HL-60/S4 (cell line): ENCODE results near the gene DPPA2.
"Not testable (repeated sequence)": the region's sequence is repeated elsewhere in the genome, so short reads cannot be mapped to it uniquely, and the experiment has no call there.

Source experiments
- in situ Hi-C: fragments of 300-500 bp; cut with MboI; formaldehyde crosslinking; loops from 2 replicates; pipeline ENCODE4 v1.14.3; 2022; ENCODE audit warnings: low sequenced_read_pairs

Gene DPPA2

GRCh38 chr3:109316162-109316730, at the start of gene DPPA2:
DPPA2 (minus strand) TSS chr3:109316517; CDS start chr3:109314542, 1,975 bp downstream.
- in situ Hi-C loops: no loop called here

- in situ Hi-C loops: no loop called here
Observed at GRCh38 chr3:109364088-109364487, 47.8 kb upstream of the DPPA2 start.

- in situ Hi-C loops: no loop called here
Observed at GRCh38 chr3:109363634-109364033, 47.3 kb upstream of the DPPA2 start.

GRCh38 chr3:109362823-109363222, 46.5 kb upstream of the DPPA2 start:
- in situ Hi-C loops: no loop called here

GRCh38 chr3:109358809-109359208, 42.5 kb upstream of the DPPA2 start:
- in situ Hi-C loops: not testable (repeated sequence)

GRCh38 chr3:109356442-109357155, 40.3 kb upstream of the DPPA2 start:
- in situ Hi-C loops: no loop called here

- in situ Hi-C loops: no loop called here
Observed at GRCh38 chr3:109355625-109356441, 39.5 kb upstream of the DPPA2 start.

- in situ Hi-C loops: no loop called here
Observed at GRCh38 chr3:109353057-109353456, 36.7 kb upstream of the DPPA2 start.

- in situ Hi-C loops: no loop called here
Observed at GRCh38 chr3:109351231-109351630, 34.9 kb upstream of the DPPA2 start.

GRCh38 chr3:109346770-109347295, 30.5 kb upstream of the DPPA2 start:
- in situ Hi-C loops: no loop called here

- in situ Hi-C loops: no loop called here
Observed at GRCh38 chr3:109346099-109346498, 29.8 kb upstream of the DPPA2 start.

- in situ Hi-C loops: no loop called here
Observed at GRCh38 chr3:109339714-109340648, 23.7 kb upstream of the DPPA2 start.

GRCh38 chr3:109339197-109339596, 22.9 kb upstream of the DPPA2 start:
- in situ Hi-C loops: no loop called here

GRCh38 chr3:109338322-109338721, 22.0 kb upstream of the DPPA2 start:
- in situ Hi-C loops: no loop called here

GRCh38 chr3:109337393-109337792, 21.1 kb upstream of the DPPA2 start, which contains the start of gene DPPA4:
DPPA4 (minus strand) TSS chr3:109337546; CDS start chr3:109337517, 29 bp downstream.
- in situ Hi-C loops: no loop called here

GRCh38 chr3:109336291-109336861, 20.1 kb upstream of the DPPA2 start:
- in situ Hi-C loops: no loop called here

GRCh38 chr3:109334572-109334971, 18.3 kb upstream of the DPPA2 start:
- in situ Hi-C loops: no loop called here

GRCh38 chr3:109331692-109332091, 15.4 kb upstream of the DPPA2 start:
- in situ Hi-C loops: no loop called here

GRCh38 chr3:109330405-109330804, 14.1 kb upstream of the DPPA2 start:
- in situ Hi-C loops: no loop called here

- in situ Hi-C loops: no loop called here
Observed at GRCh38 chr3:109328202-109328601, 11.9 kb upstream of the DPPA2 start.
